ENCODE measurements around the gene B9D2. TPM values are rescaled to one million over a fixed set of nuclear protein-coding genes. Genes with fewer than 3 reads are reported as not detected.

The B9D2 gene
- total RNA-seq, 1 donor from 2014 or later: 5.9 TPM

DNA sequence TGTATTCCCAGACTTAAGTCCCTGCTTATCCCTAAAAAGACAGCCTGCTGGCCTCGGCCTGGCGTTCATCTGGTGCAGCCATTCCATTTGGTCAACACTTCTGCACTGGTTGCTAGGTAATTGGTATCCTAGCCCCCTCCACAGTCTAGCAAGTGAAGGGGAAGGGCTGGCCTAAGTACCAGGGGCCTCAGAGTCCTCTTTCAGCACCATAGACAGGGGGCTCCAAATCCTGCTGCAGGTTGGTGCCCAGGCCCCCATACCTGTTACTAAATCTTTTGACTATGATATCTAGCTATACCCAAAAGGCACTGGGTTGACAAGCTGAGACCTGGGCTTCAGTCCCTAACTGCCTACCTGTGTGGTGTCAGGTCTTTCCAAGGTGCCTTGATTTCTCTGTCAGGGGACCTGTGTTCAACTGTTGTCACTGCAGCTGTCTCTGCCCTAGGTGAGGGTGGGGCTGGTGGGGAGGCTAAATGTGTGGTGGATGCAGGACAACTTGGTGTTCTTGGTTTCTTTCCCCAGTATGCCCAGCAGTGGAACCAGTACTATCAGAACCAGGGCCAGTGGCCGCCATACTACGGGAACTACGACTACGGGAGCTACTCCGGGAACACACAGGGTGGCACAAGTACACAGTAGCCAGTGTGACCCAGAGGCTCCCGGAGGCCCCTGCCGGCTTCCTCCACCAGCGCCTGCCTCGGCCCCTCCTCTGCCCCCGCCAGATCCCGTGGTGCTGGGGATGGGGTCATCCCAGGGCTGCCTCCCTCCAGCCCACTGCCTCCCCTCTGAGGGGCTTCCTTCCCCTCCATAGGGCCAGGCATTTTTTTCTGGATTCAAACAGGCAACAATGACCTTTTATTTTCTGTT is 57.8 kb downstream of the B9D2 start:
- Histone ChIP-seq H3K36me3 (ENCODE audit: insufficient read depth, low read length) (peaks cover 55% of the 10 kb centered on the region), H3K27me3 (ENCODE audit: insufficient read depth, low read length) (no peaks in the 10 kb centered on the region), H2AFZ (ENCODE audit: low read depth, low read length) (no peak overlapping the region), H3K79me2 (ENCODE audit: insufficient read depth, low read length) (peaks cover 19% of the 10 kb centered on the region), H3K27ac (ENCODE audit: low read depth, low read length) (no peak overlapping the region), H4K20me1 (ENCODE audit: insufficient read depth, low read length) (peaks cover 38% of the 10 kb centered on the region), H3K4me1 (ENCODE audit: insufficient read depth, low read length) (peaks cover 15% of the 10 kb centered on the region), H3K9ac (ENCODE audit: low read length) (no peak overlapping the region), H3K4me2 (ENCODE audit: low read length) (no peak overlapping the region), H3K4me3 (ENCODE audit: insufficient read depth, low read depth, low read length) (no peak overlapping the region), H3K9me3 (ENCODE audit: insufficient read depth, low read depth, low read length) (no peaks in the 10 kb centered on the region)
- Mint-ChIP-seq H3K4me1 (ENCODE audit: low read depth, unreplicated experiment) (peaks cover 14% of the 10 kb centered on the region), H3K27ac (ENCODE audit: unreplicated experiment) (no peak overlapping the region), H3K27me3 (ENCODE audit: low read depth, unreplicated experiment) (no peaks in the 10 kb centered on the region), H3K9me3 (ENCODE audit: unreplicated experiment) (no peaks in the 10 kb centered on the region), H3K4me3 (ENCODE audit: unreplicated experiment) (no peak overlapping the region), H3K36me3 (ENCODE audit: low read depth, unreplicated experiment) (peaks cover 20% of the 10 kb centered on the region)
- no peak for FAIRE-seq
- no peak for TF ChIP-seq EZH2 (IDR thresholded peaks at IDR 0.05; ENCODE audit: insufficient read depth, low read length)
- TF ChIP-seq, protein P1, sequence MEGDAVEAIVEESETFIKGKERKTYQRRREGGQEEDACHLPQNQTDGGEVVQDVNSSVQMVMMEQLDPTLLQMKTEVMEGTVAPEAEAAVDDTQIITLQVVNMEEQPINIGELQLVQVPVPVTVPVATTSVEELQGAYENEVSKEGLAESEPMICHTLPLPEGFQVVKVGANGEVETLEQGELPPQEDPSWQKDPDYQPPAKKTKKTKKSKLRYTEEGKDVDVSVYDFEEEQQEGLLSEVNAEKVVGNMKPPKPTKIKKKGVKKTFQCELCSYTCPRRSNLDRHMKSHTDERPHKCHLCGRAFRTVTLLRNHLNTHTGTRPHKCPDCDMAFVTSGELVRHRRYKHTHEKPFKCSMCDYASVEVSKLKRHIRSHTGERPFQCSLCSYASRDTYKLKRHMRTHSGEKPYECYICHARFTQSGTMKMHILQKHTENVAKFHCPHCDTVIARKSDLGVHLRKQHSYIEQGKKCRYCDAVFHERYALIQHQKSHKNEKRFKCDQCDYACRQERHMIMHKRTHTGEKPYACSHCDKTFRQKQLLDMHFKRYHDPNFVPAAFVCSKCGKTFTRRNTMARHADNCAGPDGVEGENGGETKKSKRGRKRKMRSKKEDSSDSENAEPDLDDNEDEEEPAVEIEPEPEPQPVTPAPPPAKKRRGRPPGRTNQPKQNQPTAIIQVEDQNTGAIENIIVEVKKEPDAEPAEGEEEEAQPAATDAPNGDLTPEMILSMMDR (IDR thresholded peaks at IDR 0.05; ENCODE audit: insufficient read depth, low read depth, low read length): no peak
- DNase-seq (ENCODE audit: low read depth): no peak

DNA sequence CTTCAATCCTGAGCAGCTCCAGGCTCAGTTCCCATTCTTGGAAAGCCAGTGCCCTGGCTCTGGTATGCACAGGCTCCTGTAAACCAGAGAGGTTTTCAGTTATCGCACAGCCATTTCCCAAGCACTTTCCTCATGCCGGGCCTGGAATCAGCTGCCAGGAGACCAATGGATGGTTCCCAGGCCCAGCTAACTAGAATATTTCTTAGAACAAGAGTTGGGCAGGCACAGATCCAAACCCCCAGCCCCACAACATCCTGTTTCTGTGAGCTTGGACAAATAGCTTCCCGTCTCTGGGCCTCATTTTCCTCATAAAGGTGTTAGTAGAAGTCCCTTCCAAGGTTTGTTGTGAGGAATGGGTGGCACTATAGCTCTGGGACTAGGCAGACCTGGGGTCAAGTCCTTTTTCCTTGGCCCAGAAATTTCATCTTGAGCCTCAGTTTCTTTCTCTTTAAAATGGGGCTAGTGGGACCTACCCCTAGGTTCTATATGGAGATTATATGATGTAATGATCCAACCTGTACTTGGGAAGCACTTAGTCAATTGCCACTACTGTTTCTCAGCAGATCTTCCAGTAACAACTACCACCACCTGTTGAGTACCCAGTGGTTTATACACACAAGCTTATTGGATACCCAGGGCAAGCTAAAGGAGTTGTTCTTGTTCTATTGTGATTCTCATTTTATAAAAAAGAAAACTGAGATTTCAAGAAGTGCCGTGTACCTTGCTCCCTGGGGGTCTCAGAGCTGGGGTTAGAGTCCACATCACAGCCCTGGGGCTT is 59.1 kb downstream of the B9D2 start:
- Histone ChIP-seq H3K36me3 (ENCODE audit: insufficient read depth, low read length) (peaks cover 67% of the 10 kb centered on the region), H3K4me3 (ENCODE audit: insufficient read depth, low read depth, low read length) (no peak overlapping the region), H3K4me2 (ENCODE audit: low read length) (no peak overlapping the region), H2AFZ (ENCODE audit: low read depth, low read length) (no peak overlapping the region), H3K27ac (ENCODE audit: low read depth, low read length) (no peak overlapping the region), H4K20me1 (ENCODE audit: insufficient read depth, low read length) (peaks cover 43% of the 10 kb centered on the region), H3K27me3 (ENCODE audit: insufficient read depth, low read length) (no peaks in the 10 kb centered on the region), H3K9me3 (ENCODE audit: insufficient read depth, low read depth, low read length) (no peaks in the 10 kb centered on the region), H3K79me2 (ENCODE audit: insufficient read depth, low read length) (peaks cover 22% of the 10 kb centered on the region), H3K4me1 (ENCODE audit: insufficient read depth, low read length) (peaks cover 10% of the 10 kb centered on the region), H3K9ac (ENCODE audit: low read length) (no peak overlapping the region)
- TF ChIP-seq EZH2 (IDR thresholded peaks at IDR 0.05; ENCODE audit: insufficient read depth, low read length): no peak
- TF ChIP-seq, protein P1 (IDR thresholded peaks at IDR 0.05; ENCODE audit: insufficient read depth, low read depth, low read length): no peak
- Mint-ChIP-seq H3K27ac (ENCODE audit: unreplicated experiment) (no peak overlapping the region), H3K4me1 (ENCODE audit: low read depth, unreplicated experiment) (peaks cover 18% of the 10 kb centered on the region), H3K4me3 (ENCODE audit: unreplicated experiment) (no peak overlapping the region), H3K36me3 (ENCODE audit: low read depth, unreplicated experiment) (peaks cover 26% of the 10 kb centered on the region), H3K27me3 (ENCODE audit: low read depth, unreplicated experiment) (no peaks in the 10 kb centered on the region), H3K9me3 (ENCODE audit: unreplicated experiment) (no peaks in the 10 kb centered on the region)
- FAIRE-seq: no peak
- no peak for DNase-seq (ENCODE audit: low read depth)

Other genes with a start within 250 kb of the B9D2 start
- not detected in 2 replicates for gene CYP2F1, start 249.7 kb downstream of the B9D2 start, total RNA-seq
- gene CYP2S1, start 170.9 kb downstream of the B9D2 start, total RNA-seq: 6.2 and 11.1 TPM in 2 replicates
- 134 and 156 TPM in 2 replicates for gene AXL, start 144.9 kb downstream of the B9D2 start, total RNA-seq
- 164 and 174 TPM in 2 replicates for gene HNRNPUL1, start 99.8 kb downstream of the B9D2 start, total RNA-seq
- gene CCDC97, start 54.0 kb downstream of the B9D2 start, total RNA-seq: 15.2 and 18.1 TPM in 2 replicates
- 155 and 199 TPM in 2 replicates for gene TGFB1, start 10.2 kb downstream of the B9D2 start, total RNA-seq
- gene TMEM91, start 12.4 kb upstream of the B9D2 start, total RNA-seq: 7.4 and 8.9 TPM in 2 replicates
- 18.3 and 19.8 TPM in 2 replicates for gene EXOSC5, start 33.2 kb upstream of the B9D2 start, total RNA-seq
- 9.2 and 9.8 TPM in 2 replicates for gene BCKDHA, start 33.7 kb upstream of the B9D2 start, total RNA-seq
- gene B3GNT8, start 63.2 kb upstream of the B9D2 start, total RNA-seq: 2.5 and 3.0 TPM in 2 replicates
- 57.5 and 60.3 TPM in 2 replicates for gene DMAC2, start 75.8 kb upstream of the B9D2 start, total RNA-seq
- not detected in 2 replicates for gene ERICH4, start 79.0 kb upstream of the B9D2 start, total RNA-seq
- 2.1 and 2.4 TPM in 2 replicates for gene CEACAM21, start 212.0 kb upstream of the B9D2 start, total RNA-seq